Stimulated activated CD8-positive, alpha-beta memory T cell treated with anti-CD3 and anti-CD28 coated beads, Interleukin-2, amount 100 ng/mL, for 48 hours (primary cell): ENCODE measurements around the gene C1orf167.

Source experiments
- DNase-seq, 2 donors: peaks; one replicate each; pipeline ENCODE4 v3.0.0-alpha.2; 2020; ENCODE audit warnings: low read depth in 2 of 2

Gene C1orf167

DNA sequence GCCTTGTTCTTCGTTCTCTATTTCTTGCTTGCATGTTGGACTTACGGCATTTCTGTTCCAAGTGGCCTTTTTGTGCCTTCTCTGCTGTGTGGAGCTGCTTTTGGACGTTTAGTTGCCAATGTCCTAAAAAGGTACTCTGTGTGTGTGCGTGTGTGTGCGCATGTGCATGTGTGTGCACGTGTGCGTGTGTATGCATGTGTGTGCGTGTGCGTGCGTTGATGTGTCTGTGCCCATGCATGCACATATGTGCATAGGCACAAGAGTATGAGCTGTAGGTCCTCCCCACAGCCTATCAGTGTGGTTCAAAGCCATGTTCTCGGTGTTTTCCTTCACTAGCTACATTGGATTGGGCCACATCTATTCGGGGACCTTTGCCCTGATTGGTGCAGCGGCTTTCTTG, 71.9 kb downstream of the C1orf167 start:
- no peak for DNase-seq

DNA sequence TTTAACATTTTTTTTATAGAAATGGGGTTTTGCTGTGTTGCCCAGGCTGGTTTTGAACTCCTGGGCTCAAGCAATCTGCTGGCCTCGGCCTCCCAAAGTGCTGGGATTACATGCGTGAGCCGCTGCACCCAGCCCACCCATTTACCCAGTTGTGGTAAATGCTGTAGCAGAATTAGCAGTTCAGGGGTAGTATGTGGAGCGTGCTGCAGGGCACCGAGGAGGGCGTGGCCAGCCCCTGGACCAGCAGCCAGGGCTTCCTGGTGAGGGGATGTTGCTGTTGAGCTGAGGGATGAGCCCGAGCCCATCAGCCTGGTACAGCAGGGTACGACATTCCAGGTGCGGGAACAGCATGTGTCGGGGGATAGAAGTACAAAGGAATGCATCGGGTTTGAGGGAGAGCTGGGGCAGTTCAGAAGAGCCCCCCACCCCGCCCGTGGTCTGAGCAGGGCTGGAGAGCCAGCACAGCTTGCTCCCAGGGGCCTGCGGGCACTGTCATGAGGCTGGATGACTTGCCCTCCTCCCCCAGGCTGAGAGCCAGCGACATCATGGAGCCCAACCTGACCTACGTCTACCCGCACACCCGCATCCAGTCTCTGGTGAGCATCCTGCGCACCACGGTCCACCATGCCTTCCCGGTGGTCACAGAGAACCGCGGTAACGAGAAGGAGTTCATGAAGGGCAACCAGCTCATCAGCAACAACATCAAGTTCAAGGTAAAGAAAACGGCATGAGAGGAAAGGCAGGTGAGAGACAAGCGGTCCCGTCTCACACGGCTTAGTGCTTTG, 73.6 kb downstream of the C1orf167 start:
- no peak for DNase-seq

DNA sequence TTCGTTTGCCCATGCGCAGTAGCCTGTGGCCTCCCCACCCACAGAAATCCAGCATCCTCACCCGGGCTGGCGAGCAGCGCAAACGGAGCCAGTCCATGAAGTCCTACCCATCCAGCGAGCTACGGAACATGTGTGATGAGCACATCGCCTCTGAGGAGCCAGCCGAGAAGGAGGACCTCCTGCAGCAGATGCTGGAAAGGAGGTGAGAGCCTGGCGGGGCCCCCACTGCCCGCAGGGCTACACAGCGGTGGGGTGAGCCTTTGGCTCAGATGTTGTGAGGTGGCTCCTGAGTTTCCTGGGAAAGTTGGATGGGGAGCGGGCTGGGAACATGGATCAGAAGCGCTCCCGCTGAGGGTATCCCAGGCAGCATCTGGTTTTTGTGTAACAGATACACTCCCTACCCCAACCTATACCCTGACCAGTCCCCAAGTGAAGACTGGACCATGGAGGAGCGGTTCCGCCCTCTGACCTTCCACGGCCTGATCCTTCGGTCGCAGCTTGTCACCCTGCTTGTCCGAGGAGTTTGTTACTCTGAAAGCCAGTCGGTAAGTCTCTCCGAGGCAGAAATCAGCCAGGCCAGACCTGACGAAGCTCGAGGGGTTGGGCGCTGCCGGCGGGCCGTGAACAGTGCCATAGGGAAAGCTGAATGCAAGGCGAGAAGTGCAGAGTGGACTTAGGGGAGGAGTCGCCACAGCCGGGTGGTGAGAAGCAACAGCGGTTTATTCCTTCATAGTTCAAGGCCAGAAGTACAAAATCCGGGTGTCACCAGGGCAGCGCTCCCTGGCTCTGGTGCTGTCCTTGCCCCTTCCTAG, 75.2 kb downstream of the C1orf167 start:
- no peak for DNase-seq

DNA sequence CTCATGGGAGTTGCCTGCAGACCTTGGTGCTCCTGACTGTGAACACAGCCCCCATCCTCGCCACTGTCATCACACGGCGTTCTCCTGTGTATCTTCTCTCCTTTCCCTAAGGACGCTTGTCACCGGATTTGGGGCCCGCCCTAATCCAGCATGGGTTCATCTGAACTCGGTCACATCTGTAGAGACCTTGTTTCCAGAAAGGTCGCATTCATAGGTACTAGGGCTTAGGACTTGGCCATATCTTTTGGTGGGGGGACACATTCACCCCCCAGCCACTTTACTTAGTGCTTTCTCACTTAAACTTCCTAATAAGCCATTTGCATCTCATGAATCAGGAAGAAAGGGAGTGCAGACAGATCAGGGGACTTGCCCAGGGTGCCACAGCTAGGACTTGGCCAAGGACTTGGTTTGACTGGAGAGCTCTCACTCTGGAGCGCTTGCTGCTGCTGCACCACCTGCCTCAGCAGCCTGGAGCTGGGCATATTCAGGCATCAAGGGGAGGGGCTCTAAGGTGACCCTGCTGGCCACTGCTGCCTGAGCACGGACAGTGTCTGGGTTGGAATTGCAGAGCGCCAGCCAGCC, 75.9 kb downstream of the C1orf167 start:
- DNase-seq: no peak

DNA sequence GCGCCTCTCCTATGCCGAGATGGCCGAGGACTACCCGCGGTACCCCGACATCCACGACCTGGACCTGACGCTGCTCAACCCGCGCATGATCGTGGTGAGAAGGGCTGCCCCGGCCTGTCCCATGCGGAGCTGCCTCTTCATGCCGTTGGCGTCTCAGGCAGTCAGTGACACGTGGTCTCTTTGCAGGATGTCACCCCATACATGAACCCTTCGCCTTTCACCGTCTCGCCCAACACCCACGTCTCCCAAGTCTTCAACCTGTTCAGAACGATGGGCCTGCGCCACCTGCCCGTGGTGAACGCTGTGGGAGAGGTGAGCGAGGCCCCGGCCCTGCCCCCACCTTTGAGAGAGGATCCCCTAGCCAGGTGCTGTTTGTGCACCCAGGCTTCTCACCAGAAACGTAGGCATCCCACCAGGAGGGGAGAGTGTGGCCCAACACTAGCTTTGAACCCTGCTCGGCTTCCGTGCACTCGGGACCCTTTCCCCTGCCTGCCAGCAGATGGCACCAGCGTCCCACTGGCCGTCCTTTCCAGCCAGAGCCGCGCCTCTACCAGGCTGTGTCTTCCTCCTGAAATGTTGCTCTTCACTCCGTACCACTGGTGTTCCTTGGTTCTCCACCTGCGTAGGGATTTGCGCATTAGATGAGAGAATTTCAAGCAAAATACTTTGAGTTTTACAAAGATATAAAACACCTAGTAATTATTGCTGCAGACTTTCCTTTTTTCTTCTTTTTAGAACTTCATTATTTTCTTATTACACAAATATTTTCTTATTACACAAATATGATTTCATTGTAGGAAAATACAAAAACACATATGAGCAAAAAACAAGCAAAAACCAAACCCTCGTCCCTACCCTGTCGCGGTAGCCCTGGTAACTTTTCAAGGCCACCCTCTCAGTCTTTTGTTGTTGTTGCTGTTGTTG, 76.6 kb downstream of the C1orf167 start:
- peak; percentile 52 to 65 for DNase-seq
